Osteoblast (primary cell): Measurements from ENCODE around the gene CDRT15. TPM values are rescaled to one million over a fixed set of nuclear protein-coding genes. Genes with fewer than 3 reads are reported as not detected.

Experiments
- DNase-seq: peaks from one replicate; pipeline ENCODE4 v3.0.0; 2011; ENCODE audit warnings: low spot score, mixed read lengths; ENCODE audit not compliant: insufficient read length; ENCODE audit errors: missing footprints
- H2AFZ ChIP-seq: 2 replicates; pipeline ENCODE4 v1.6.0; 2011; ENCODE audit warnings: mild to moderate bottlenecking, low read length
- H3K27ac ChIP-seq: 2 replicates; pipeline ENCODE4 v1.5.1; 2011; ENCODE audit warnings: mild to moderate bottlenecking, low read depth, low read length, moderate library complexity
- H3K27me3 ChIP-seq: 2 replicates; pipeline ENCODE4 v1.6.0; 2012; ENCODE audit warnings: mild to moderate bottlenecking, control low read depth, inconsistent platforms, low read length, moderate library complexity; ENCODE audit not compliant: insufficient read depth
- H3K36me3 ChIP-seq: 2 replicates; pipeline ENCODE4 v1.5.1; 2011; ENCODE audit warnings: mild to moderate bottlenecking, low read length, control low read depth, moderate library complexity; ENCODE audit not compliant: insufficient read depth
- H3K4me1 ChIP-seq: 2 replicates; pipeline ENCODE4 v1.5.1; 2011; ENCODE audit warnings: mild to moderate bottlenecking, low read length, control low read depth, moderate library complexity; ENCODE audit not compliant: insufficient read depth
- H3K4me2 ChIP-seq: 2 replicates; pipeline ENCODE4 v1.6.0; 2011; ENCODE audit warnings: mild to moderate bottlenecking, low read length; ENCODE audit not compliant: insufficient read depth
- H3K4me3 ChIP-seq: fragments of 200-600 bp; sonication (generic); 3 replicates; pipeline ENCODE4 v1.5.1; 2012; ENCODE audit warnings: mild to moderate bottlenecking, low read length, inconsistent platforms; ENCODE audit not compliant: insufficient read depth
- H3K79me2 ChIP-seq: 2 replicates; pipeline ENCODE4 v1.6.0; 2012; ENCODE audit warnings: mild to moderate bottlenecking, low read length, control low read depth, inconsistent platforms; ENCODE audit not compliant: insufficient read depth
- H3K9me3 ChIP-seq: 2 replicates; pipeline ENCODE4 v1.5.1; 2011; ENCODE audit warnings: low read depth, low read length, control low read depth
- H4K20me1 ChIP-seq: 2 replicates; pipeline ENCODE4 v1.6.0; 2012; ENCODE audit warnings: mild to moderate bottlenecking, low read length, control low read depth; ENCODE audit not compliant: insufficient read depth
- CTCF ChIP-seq: IDR thresholded peaks from 2 replicates; pipeline ENCODE4 v1.5.1; 2011; ENCODE audit warnings: mild to moderate bottlenecking, low read depth, low read length, moderate library complexity; ENCODE audit errors: extremely low read depth
- total RNA-seq: library from RNA; depleted of rRNA; stranded (reverse); fragments of >200 nt; gene quantifications from 2 replicates; pipeline ENCODE4 v1.2.3, GENCODE V29; 2012

Gene CDRT15
- total RNA-seq, 1 donor = not detected

DNA sequence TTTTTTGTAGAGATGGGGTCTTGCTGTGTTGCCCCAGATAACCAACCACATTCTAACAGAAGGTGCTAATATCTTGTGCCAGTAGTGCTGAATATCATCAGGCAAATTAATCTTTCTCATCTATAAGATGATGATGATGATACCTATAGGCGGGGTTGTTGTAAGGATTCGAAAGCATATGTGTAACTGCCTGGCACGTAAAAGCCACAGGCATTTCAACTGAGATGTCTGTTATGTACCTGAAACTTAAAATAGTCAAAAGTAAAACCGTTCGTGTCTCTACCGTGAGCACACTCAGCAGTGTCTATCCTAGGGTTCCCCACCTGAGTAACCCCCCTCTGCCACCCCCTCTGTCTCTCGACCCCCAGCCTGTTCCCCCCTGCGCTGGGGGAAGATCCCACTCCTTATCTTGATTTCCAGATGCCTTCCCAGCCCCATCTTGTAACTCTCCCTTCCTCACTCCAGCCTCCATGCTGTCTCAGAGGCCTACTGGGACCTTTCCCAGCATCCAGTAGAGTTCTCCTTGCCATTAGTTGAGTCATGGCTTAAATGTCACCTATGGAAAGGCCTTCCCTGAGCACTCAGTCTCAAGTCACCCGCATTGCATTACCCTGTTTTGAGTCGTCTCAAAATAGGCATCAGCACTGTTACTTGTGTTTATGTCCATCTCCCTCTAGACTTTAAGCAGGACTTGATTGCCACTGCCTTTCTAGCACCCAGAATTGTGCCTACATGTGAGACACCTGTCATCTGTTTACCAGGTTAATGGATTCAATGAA lies 34.1 kb downstream of the CDRT15 start:
- TF ChIP-seq CTCF = no peak
- no peaks in the 10 kb centered on the region for H3K4me1 ChIP-seq
- H2AFZ ChIP-seq = no peak overlapping the region

GRCh38 chr17:14201988-14202380 lies 34.7 kb downstream of the CDRT15 start:
- H3K9me3 ChIP-seq = no peaks in the 10 kb centered on the region
- TF ChIP-seq CTCF = no peak
- H3K4me2 ChIP-seq = no peak overlapping the region
- no peaks in the 10 kb centered on the region for H3K4me1 ChIP-seq
- peaks cover 3% of the 10 kb centered on the region for H4K20me1 ChIP-seq
- H3K27me3 ChIP-seq = no peaks in the 10 kb centered on the region
- H3K36me3 ChIP-seq = no peaks in the 10 kb centered on the region
- DNase-seq = no peak
- no peak overlapping the region for H3K4me3 ChIP-seq
- no peak overlapping the region for H2AFZ ChIP-seq
- no peak overlapping the region for H3K27ac ChIP-seq
- no peaks in the 10 kb centered on the region for H3K79me2 ChIP-seq

More for the DNA sequence above, 34.1 kb downstream of the CDRT15 start:
- Histone ChIP-seq H3K27me3 (no peaks in the 10 kb centered on the region), H4K20me1 (peaks cover 3% of the 10 kb centered on the region), H3K36me3 (no peaks in the 10 kb centered on the region), H3K4me2 (no peak overlapping the region), H3K9me3 (no peaks in the 10 kb centered on the region), H3K4me3 (no peak overlapping the region), H3K79me2 (no peaks in the 10 kb centered on the region), H3K27ac (no peak overlapping the region)
- no peak for DNase-seq

DNA sequence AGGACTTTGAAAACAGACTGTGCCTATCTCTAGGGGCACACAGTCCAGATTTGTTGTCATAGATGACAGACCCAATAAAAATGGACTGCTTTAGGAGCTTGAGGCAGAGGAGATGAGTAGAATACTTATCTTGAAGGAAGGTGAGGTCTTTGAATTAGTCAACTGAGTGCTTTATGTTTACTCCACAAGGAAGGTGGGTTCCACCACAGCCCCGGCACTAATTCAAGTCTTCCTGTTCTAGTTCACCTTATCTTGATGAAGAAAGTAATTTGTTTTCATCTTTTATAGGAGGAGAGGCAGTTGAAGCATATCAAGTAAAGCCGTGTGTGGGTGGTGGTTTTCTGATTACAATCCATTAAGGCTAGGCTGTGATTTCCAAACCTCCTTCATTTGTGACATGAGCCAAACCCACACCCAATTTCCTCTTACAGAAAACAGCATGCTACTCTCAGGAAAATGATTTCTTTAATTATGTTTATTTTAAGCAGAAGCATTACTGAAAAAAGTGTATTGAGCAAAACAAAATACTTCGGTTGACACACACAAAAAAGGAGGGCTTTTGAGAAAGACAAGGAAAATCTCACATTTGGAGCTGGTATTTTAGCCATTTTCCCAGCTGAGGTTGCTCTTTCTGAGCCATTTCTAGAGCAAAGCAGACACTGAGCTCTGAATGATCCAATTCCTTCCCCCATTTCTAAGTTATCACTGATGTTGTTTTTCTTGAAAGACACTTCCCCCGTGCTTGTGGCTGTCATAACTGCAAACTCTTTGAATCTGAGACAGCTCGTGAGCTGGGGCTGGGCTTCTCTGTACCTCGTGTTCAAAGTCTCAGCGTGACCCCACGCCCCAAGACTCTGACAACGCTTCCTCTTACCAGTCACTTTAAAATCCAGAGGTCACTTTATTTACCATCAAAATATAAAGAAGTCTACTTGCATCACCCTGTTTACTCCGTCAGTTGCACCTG lies 35.4 kb downstream of the CDRT15 start:
- no peak overlapping the region for H3K4me2 ChIP-seq
- H3K4me1 ChIP-seq = no peaks in the 10 kb centered on the region
- H3K36me3 ChIP-seq = no peaks in the 10 kb centered on the region
- no peak for TF ChIP-seq CTCF
- no peak overlapping the region for H3K27ac ChIP-seq
- peaks cover 3% of the 10 kb centered on the region for H4K20me1 ChIP-seq
- no peaks in the 10 kb centered on the region for H3K27me3 ChIP-seq
- no peak for DNase-seq
- no peak overlapping the region for H2AFZ ChIP-seq
- no peaks in the 10 kb centered on the region for H3K79me2 ChIP-seq
- no peak overlapping the region for H3K4me3 ChIP-seq
- H3K9me3 ChIP-seq = no peaks in the 10 kb centered on the region

DNA sequence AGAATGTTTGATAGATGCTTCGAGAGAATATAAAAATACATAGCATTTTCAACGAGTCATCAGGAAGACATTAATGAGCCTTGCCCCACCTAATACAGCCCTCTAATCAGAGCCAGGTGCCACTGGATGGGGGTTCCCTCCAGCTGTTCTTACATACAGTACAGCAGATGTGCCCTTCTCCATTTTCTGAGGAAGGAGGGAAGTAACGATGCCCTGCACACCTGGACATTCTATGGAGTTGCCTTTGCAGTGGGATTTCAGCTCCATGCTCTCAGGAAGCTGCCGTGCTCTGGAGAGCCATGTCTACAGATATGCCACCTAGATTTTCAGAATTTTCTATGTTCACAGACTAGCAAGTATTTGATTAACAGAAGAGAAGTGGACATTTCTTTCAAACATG lies 36.3 kb downstream of the CDRT15 start:
- DNase-seq = no peak

More for the DNA sequence above, 36.3 kb downstream of the CDRT15 start:
- no peaks in the 10 kb centered on the region for H3K79me2 ChIP-seq
- H4K20me1 ChIP-seq = peaks cover 3% of the 10 kb centered on the region
- TF ChIP-seq CTCF = no peak
- no peak overlapping the region for H3K4me3 ChIP-seq
- H3K27me3 ChIP-seq = no peaks in the 10 kb centered on the region
- H3K27ac ChIP-seq = no peak overlapping the region
- H3K36me3 ChIP-seq = no peaks in the 10 kb centered on the region
- H3K9me3 ChIP-seq = no peaks in the 10 kb centered on the region
- no peaks in the 10 kb centered on the region for H3K4me1 ChIP-seq
- H3K4me2 ChIP-seq = no peak overlapping the region
- H2AFZ ChIP-seq = no peak overlapping the region
